ENCODE data around the gene ZNF451. TPM values are rescaled to one million over a fixed set of nuclear protein-coding genes. Genes with fewer than 3 reads are reported as not detected.

The ZNF451 gene
- total RNA-seq, 1 experiment from 2014 or later, result 62.3 TPM

- no peak overlapping the region for H3K4me3 ChIP-seq (ENCODE audit: low read depth, low read length)
- TF ChIP-seq CTCF (IDR thresholded peaks at IDR 0.05; ENCODE audit: insufficient read depth in 1 of 2, low read depth in 1 of 2, low read length in 1 of 2, severe bottlenecking in 1 of 2, unreplicated experiment in 1 of 2), result no peak
- no peak overlapping the region for H3K4me3 Mint-ChIP-seq (ENCODE audit: unreplicated experiment)
- H3K9me3 Mint-ChIP-seq (ENCODE audit: unreplicated experiment), result no peaks in the 10 kb centered on the region
- no TSS peak for BruUV-seq (replicated peaks)
- no peaks in the 10 kb centered on the region for H3K27me3 Mint-ChIP-seq (ENCODE audit: insufficient read depth, unreplicated experiment)
- peaks cover 1% of the 10 kb centered on the region; the same call in 1 of the 2 replicates for H3K36me3 ChIP-seq (ENCODE audit: control insufficient read depth, insufficient read depth, low read length)
- no peaks in the 10 kb centered on the region for H3K27me3 ChIP-seq (replicated peaks; ENCODE audit: control insufficient read depth, insufficient read depth, low read length)
- H3K4me1 Mint-ChIP-seq (ENCODE audit: low read depth, unreplicated experiment), result no peaks in the 10 kb centered on the region
- intact Hi-C loops (cut with micrococcal nuclease; ENCODE audit: unreplicated experiment), result no loop called here
- POLR2A ChIA-PET, result no interaction called here
- no peak overlapping the region for H3K27ac Mint-ChIP-seq (ENCODE audit: unreplicated experiment)
- peaks cover 14% of the 10 kb centered on the region for H3K36me3 Mint-ChIP-seq (ENCODE audit: insufficient read depth, unreplicated experiment)
- H3K4me1 ChIP-seq, result no peaks in the 10 kb centered on the region
- no peak for DNase-seq
- CTCF ChIA-PET, result no interaction called here
- no peaks in the 10 kb centered on the region for H3K9me3 ChIP-seq
Observed at GRCh38 chr6:57162516-57162915, 72.5 kb downstream of the ZNF451 start.

GRCh38 chr6:57163956-57164355 lies 74.0 kb downstream of the ZNF451 start:
- DNase-seq, result no peak
- CTCF ChIA-PET, result no interaction called here
- no peaks in the 10 kb centered on the region for H3K27me3 Mint-ChIP-seq (ENCODE audit: insufficient read depth, unreplicated experiment)
- H3K36me3 Mint-ChIP-seq (ENCODE audit: insufficient read depth, unreplicated experiment), result peaks cover 14% of the 10 kb centered on the region
- H3K27ac Mint-ChIP-seq (ENCODE audit: unreplicated experiment), result no peak overlapping the region
- no peaks in the 10 kb centered on the region for H3K4me1 Mint-ChIP-seq (ENCODE audit: low read depth, unreplicated experiment)
- no TSS peak for BruUV-seq (replicated peaks)
- Histone ChIP-seq H3K4me3 (ENCODE audit: low read depth, low read length) (no peak overlapping the region), H3K36me3 (ENCODE audit: control insufficient read depth, insufficient read depth, low read length) (no peaks in the 10 kb centered on the region), H3K4me1 (no peaks in the 10 kb centered on the region), H3K27me3 (replicated peaks; ENCODE audit: control insufficient read depth, insufficient read depth, low read length) (no peaks in the 10 kb centered on the region), H3K9me3 (no peaks in the 10 kb centered on the region)
- H3K4me3 Mint-ChIP-seq (ENCODE audit: unreplicated experiment), result no peak overlapping the region
- TF ChIP-seq CTCF (IDR thresholded peaks at IDR 0.05; ENCODE audit: insufficient read depth in 1 of 2, low read depth in 1 of 2, low read length in 1 of 2, severe bottlenecking in 1 of 2, unreplicated experiment in 1 of 2), result no peak
- H3K9me3 Mint-ChIP-seq (ENCODE audit: unreplicated experiment), result no peaks in the 10 kb centered on the region
- POLR2A ChIA-PET, result no interaction called here
- intact Hi-C loops (cut with micrococcal nuclease; ENCODE audit: unreplicated experiment), result no loop called here

- no peak for TF ChIP-seq CTCF (IDR thresholded peaks at IDR 0.05; ENCODE audit: insufficient read depth in 1 of 2, low read depth in 1 of 2, low read length in 1 of 2, severe bottlenecking in 1 of 2, unreplicated experiment in 1 of 2)
- Histone ChIP-seq H3K27me3 (replicated peaks; ENCODE audit: control insufficient read depth, insufficient read depth, low read length) (no peaks in the 10 kb centered on the region), H3K36me3 (ENCODE audit: control insufficient read depth, insufficient read depth, low read length) (no peaks in the 10 kb centered on the region), H3K9me3 (no peaks in the 10 kb centered on the region), H3K4me1 (no peaks in the 10 kb centered on the region), H3K4me3 (ENCODE audit: low read depth, low read length) (no peak overlapping the region)
- no peak overlapping the region for H3K27ac Mint-ChIP-seq (ENCODE audit: unreplicated experiment)
- H3K4me1 Mint-ChIP-seq (ENCODE audit: low read depth, unreplicated experiment), result peaks cover 1% of the 10 kb centered on the region
- ChIA-PET POLR2A (no interaction called here), CTCF (no interaction called here)
- no peak overlapping the region for H3K4me3 Mint-ChIP-seq (ENCODE audit: unreplicated experiment)
- no TSS peak for BruUV-seq (replicated peaks)
- no peaks in the 10 kb centered on the region for H3K27me3 Mint-ChIP-seq (ENCODE audit: insufficient read depth, unreplicated experiment)
- H3K36me3 Mint-ChIP-seq (ENCODE audit: insufficient read depth, unreplicated experiment), result peaks cover 14% of the 10 kb centered on the region
- no peaks in the 10 kb centered on the region for H3K9me3 Mint-ChIP-seq (ENCODE audit: unreplicated experiment)
- DNase-seq, result no peak
- intact Hi-C loops (cut with micrococcal nuclease; ENCODE audit: unreplicated experiment), result no loop called here
Observed at GRCh38 chr6:57165080-57165479, 75.1 kb downstream of the ZNF451 start.

All from Caco-2 (cell line).